Gastroesophageal sphincter (tissue), 4 donors: ENCODE results near the gene ZC3H18. TPM values are rescaled to one million over a fixed set of nuclear protein-coding genes. Genes with fewer than 3 reads are reported as not detected.

Source experiments
- ATAC-seq: fragments of 150-250 bp; one replicate; pipeline ENCODE4 v1.9.1; 2016; ENCODE audit warnings: mild to moderate bottlenecking, moderate library complexity
- H3K27ac ChIP-seq, 4 donors: fragments of 200-600 bp; sonication (generic) in 3 of 4; 1 replicate in 3 of 4; 2 replicates in 1 of 4; pipeline ENCODE4 v1.5.1; 2016 to 2019
- H3K27me3 ChIP-seq: fragments of 200-600 bp; sonication (generic); one replicate; pipeline ENCODE4 v1.5.1; 2019
- H3K36me3 ChIP-seq, 2 donors: fragments of 200-600 bp; sonication (generic); one replicate each; pipeline ENCODE4 v1.5.1; 2019; ENCODE audit warnings: control low read depth in 1 of 2
- H3K4me1 ChIP-seq, 3 donors: fragments of 200-600 bp; sonication (generic); 1 replicate in 2 of 3; 2 replicates in 1 of 3; pipeline ENCODE4 v1.5.1; 2016 to 2019; ENCODE audit warnings: control low read depth in 2 of 3
- H3K4me3 ChIP-seq, 2 donors: fragments of 200-600 bp; sonication (generic); one replicate each; pipeline ENCODE4 v1.5.1; 2019; ENCODE audit warnings: mild to moderate bottlenecking in 1 of 2, moderate library complexity in 1 of 2
- H3K9me3 ChIP-seq, 3 donors: fragments of 200-600 bp; sonication (generic); one replicate each; pipeline ENCODE4 v1.5.1; 2017 to 2019; ENCODE audit warnings: control low read depth in 2 of 3
- EP300 ChIP-seq: sonication (generic); formaldehyde crosslinking; IDR thresholded peaks from one replicate; pipeline ENCODE4 v1.6.1; 2017; ENCODE audit warnings: antibody characterized with exemption, mild to moderate bottlenecking
- POLR2A ChIP-seq, 2 donors: fragments of 450-650 bp; IDR thresholded peaks; one replicate each; pipeline ENCODE4 v1.6.1; 2017; ENCODE audit warnings: antibody characterized with exemption in 2 of 2, mild to moderate bottlenecking in 2 of 2, moderate library complexity in 1 of 2
- POLR2AphosphoS5 ChIP-seq: sonication (generic); formaldehyde crosslinking; IDR thresholded peaks from one replicate; pipeline ENCODE4 v1.6.1; 2017; ENCODE audit warnings: antibody characterized with exemption
- WGBS, 2 donors: methylation state at CpG; one replicate each; pipeline ENCODE4 v1.1.5; 2018; ENCODE audit warnings: low coverage in 1 of 2; 5-methylcytosine and 5-hydroxymethylcytosine counted together
- total RNA-seq, 4 donors: library from RNA; depleted of rRNA; stranded (reverse); fragments of >200 nt; gene quantifications; one replicate each; pipeline ENCODE4 v1.1.0, GENCODE V29; 2016
- TF ChIP-seq, protein P1 (sequence below), 4 experiments: fragments of 200-600 bp in 2 of 4; fragments of 450-650 bp in 2 of 4; sonication (generic) in 1 of 4; IDR thresholded peaks; one replicate each; pipeline ENCODE4 v1.5.1; 2017 to 2019; ENCODE audit warnings: antibody characterized with exemption in 4 of 4, mild to moderate bottlenecking in 2 of 4, moderate library complexity in 2 of 4

Gene ZC3H18
- total RNA-seq, 4 donors from 2014 or later: 15.8 to 40.6 (median 23.3) TPM

GRCh38 chr16:88548985-88549384 is 21.2 kb upstream of the ZC3H18 start:
- TF ChIP-seq POLR2AphosphoS5 (no peak), POLR2A (IDR thresholded peaks at IDR 0.05) (no peak)
- TF ChIP-seq, protein P1, sequence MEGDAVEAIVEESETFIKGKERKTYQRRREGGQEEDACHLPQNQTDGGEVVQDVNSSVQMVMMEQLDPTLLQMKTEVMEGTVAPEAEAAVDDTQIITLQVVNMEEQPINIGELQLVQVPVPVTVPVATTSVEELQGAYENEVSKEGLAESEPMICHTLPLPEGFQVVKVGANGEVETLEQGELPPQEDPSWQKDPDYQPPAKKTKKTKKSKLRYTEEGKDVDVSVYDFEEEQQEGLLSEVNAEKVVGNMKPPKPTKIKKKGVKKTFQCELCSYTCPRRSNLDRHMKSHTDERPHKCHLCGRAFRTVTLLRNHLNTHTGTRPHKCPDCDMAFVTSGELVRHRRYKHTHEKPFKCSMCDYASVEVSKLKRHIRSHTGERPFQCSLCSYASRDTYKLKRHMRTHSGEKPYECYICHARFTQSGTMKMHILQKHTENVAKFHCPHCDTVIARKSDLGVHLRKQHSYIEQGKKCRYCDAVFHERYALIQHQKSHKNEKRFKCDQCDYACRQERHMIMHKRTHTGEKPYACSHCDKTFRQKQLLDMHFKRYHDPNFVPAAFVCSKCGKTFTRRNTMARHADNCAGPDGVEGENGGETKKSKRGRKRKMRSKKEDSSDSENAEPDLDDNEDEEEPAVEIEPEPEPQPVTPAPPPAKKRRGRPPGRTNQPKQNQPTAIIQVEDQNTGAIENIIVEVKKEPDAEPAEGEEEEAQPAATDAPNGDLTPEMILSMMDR (IDR thresholded peaks at IDR 0.05): no peak
- H3K36me3 ChIP-seq: no peaks in the 10 kb centered on the region
- peaks cover 58% of the 10 kb centered on the region for H3K27me3 ChIP-seq
- peaks cover 0 to 12% (median 0%) of the 10 kb centered on the region in 3 donors for H3K4me1 ChIP-seq
- 57 to 65% methylated on average over 5 to 7 of the region's 13 CpGs for WGBS, 2 donors
- H3K27ac ChIP-seq: no peak overlapping the region
- H3K4me3 ChIP-seq: no peak overlapping the region
- H3K9me3 ChIP-seq: peaks cover 0 to 14% (median 0%) of the 10 kb centered on the region in 3 donors
- no peak for ATAC-seq

DNA sequence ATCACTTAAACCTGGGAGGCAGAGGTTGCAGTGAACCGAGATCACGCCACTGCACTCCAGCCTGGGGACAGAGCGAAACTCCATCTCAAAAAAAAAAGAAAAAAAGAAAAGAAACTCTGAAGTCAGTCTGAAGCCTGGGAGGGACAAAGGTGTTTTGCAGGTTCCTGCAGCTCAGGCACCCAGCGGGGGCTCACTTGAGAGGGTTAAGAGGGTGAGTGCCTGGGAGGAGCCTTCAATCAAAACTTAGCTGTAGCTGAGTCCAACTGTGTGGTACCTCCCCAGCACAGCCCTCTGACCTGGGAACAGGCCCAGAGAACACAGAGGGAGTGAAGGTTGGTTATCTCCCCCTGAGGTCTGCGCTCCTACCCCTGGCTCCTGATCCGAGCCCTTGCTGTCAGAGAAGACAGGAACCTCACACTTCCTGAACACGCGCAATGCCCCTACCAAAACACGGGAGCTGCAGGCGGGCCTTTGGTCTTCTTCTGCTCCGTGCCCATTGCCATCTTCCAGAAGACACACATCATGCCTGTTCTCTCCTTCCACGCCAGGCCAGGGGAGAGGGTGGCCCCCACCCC is 20.4 kb upstream of the ZC3H18 start:
- TF ChIP-seq POLR2A (IDR thresholded peaks at IDR 0.05) (no peak), EP300 (no peak), POLR2AphosphoS5 (no peak)
- TF ChIP-seq, protein P1 (IDR thresholded peaks at IDR 0.05): no peak
- 80% methylated on average over 1 of the region's 12 CpGs; no CpG with 5 or more reads in 1 of the 2 donors for WGBS, 2 donors

DNA sequence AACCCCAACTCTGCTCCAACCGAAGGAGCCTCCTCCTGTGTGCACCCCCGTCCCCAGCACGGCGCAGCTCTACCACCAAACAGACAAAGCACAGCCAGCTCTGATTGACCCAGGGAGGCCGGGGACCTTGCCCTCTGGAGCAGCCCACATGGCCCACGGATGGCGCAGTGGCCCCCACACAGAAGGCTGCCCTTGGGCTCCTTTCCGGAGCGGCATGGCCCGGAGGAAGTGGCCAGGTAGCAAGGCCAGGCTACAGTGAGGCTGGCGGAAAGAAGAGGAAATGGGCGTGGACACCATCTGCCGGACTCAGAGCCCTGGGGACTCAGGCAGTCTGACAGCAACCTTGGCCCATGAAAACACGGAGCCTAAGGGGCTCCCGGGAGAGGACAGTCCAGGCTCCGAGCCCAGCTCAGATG is 19.9 kb upstream of the ZC3H18 start:
- WGBS, 2 donors: 51% methylated on average over 4 of the region's 16 CpGs; no CpG with 5 or more reads in 1 of the 2 donors
- H3K36me3 ChIP-seq: no peaks in the 10 kb centered on the region
- H3K9me3 ChIP-seq: peaks cover 0 to under 1% (median 0%) of the 10 kb centered on the region in 3 donors
- TF ChIP-seq EP300 (no peak), POLR2A (IDR thresholded peaks at IDR 0.05) (no peak), POLR2AphosphoS5 (no peak)
- TF ChIP-seq, protein P1 (IDR thresholded peaks at IDR 0.05): no peak
- H3K27ac ChIP-seq: no peak overlapping the region
- no peak for ATAC-seq
- peaks cover 0 to 12% (median 0%) of the 10 kb centered on the region in 3 donors for H3K4me1 ChIP-seq
- no peak overlapping the region for H3K4me3 ChIP-seq
- peaks cover 64% of the 10 kb centered on the region for H3K27me3 ChIP-seq

More for the DNA sequence above, 20.4 kb upstream of the ZC3H18 start:
- Histone ChIP-seq H3K9me3 (peaks cover 0 to 6% (median 0%) of the 10 kb centered on the region in 3 donors), H3K4me3 (no peak overlapping the region), H3K27me3 (peaks cover 63% of the 10 kb centered on the region), H3K4me1 (peaks cover 0 to 12% (median 0%) of the 10 kb centered on the region in 3 donors), H3K36me3 (no peaks in the 10 kb centered on the region), H3K27ac (no peak overlapping the region)
- ATAC-seq: no peak

DNA sequence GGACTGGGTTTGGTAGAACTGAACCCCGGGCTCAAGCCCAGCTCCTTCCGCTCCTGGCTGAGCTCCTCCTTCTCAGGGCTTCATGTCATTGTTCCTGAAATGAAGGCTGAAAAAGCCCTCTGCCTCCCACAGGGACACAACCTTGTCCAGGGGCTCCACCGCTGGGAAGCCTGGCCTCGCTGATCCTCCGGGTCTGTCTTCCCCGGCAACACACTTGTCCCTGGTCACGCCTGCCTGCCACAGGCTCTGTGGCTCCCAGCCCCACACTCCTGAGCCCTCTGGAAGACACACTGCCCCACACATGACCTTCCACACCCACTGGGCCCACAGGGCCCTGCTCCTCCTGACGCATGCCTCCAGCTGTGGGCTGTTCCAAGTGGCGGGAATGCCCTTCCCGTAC is 18.0 kb upstream of the ZC3H18 start:
- ATAC-seq: no peak
- TF ChIP-seq, protein P1 (IDR thresholded peaks at IDR 0.05): no peak
- TF ChIP-seq POLR2AphosphoS5: no peak
- TF ChIP-seq POLR2A (IDR thresholded peaks at IDR 0.05): no peak
- no peak for TF ChIP-seq EP300

GRCh38 chr16:88552815-88553214 is 17.4 kb upstream of the ZC3H18 start:
- no peaks in the 10 kb centered on the region for H3K9me3 ChIP-seq
- H3K4me3 ChIP-seq: no peak overlapping the region
- no peaks in the 10 kb centered on the region for H3K36me3 ChIP-seq
- no peak overlapping the region for H3K27ac ChIP-seq
- WGBS, 2 donors: 80% methylated on average over 1 of the region's 13 CpGs; no CpG with 5 or more reads in 1 of the 2 donors
- TF ChIP-seq EP300 (no peak), POLR2AphosphoS5 (no peak), POLR2A (IDR thresholded peaks at IDR 0.05) (no peak)
- TF ChIP-seq, protein P1 (IDR thresholded peaks at IDR 0.05): no peak
- ATAC-seq: no peak
- peaks cover 0 to 12% (median 0%) of the 10 kb centered on the region in 3 donors for H3K4me1 ChIP-seq
- peaks cover 75% of the 10 kb centered on the region for H3K27me3 ChIP-seq

More for the DNA sequence above, 18.0 kb upstream of the ZC3H18 start:
- no peak overlapping the region for H3K27ac ChIP-seq
- peaks cover 0 to 12% (median 0%) of the 10 kb centered on the region in 3 donors for H3K4me1 ChIP-seq
- H3K27me3 ChIP-seq: peaks cover 70% of the 10 kb centered on the region
- H3K36me3 ChIP-seq: no peaks in the 10 kb centered on the region
- WGBS, 2 donors: 40 to 80% methylated on average over 1 of the region's 10 CpGs
- H3K4me3 ChIP-seq: no peak overlapping the region
- no peaks in the 10 kb centered on the region for H3K9me3 ChIP-seq
